ENCODE results near the gene MOB1B.
"Not testable (repeated sequence)": the region's sequence is repeated elsewhere in the genome, so short reads cannot be mapped to it uniquely, and the experiment has no call there.

Gene MOB1B

DNA sequence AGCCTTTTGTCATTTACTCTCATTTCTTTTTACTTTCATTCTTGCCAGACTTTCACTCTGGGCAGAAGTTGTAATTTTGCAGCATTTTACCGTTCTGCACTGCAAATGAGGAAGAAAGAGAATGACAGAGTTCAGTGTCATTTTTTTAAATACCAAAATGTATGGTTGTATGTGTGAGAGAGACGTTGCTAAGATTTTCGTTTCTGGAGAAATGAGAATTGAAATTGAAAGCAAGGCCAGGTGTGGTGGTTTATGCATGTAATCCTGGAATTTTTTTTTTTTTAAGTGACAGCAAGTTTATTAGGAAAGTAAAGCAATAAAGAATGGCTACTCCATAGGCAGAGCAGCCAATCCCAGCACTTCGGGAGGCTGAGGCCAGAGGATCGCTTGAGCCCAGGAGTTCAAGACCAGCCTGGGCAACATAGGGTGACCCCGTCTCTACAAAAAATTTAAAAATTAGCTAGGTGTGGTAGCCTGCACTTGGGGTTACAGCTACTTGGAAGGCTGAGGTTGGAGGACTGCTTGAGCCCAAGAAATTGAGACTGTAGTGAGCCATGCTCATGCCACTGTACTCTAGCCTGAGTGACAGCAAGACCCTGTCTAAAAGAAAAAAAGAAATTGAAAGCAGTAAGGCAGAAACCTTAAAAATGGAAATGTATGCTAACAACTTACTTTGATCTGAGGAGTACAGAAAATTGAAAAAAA, 104.2 kb downstream of the MOB1B start:
- TF ChIP-seq, protein P1, sequence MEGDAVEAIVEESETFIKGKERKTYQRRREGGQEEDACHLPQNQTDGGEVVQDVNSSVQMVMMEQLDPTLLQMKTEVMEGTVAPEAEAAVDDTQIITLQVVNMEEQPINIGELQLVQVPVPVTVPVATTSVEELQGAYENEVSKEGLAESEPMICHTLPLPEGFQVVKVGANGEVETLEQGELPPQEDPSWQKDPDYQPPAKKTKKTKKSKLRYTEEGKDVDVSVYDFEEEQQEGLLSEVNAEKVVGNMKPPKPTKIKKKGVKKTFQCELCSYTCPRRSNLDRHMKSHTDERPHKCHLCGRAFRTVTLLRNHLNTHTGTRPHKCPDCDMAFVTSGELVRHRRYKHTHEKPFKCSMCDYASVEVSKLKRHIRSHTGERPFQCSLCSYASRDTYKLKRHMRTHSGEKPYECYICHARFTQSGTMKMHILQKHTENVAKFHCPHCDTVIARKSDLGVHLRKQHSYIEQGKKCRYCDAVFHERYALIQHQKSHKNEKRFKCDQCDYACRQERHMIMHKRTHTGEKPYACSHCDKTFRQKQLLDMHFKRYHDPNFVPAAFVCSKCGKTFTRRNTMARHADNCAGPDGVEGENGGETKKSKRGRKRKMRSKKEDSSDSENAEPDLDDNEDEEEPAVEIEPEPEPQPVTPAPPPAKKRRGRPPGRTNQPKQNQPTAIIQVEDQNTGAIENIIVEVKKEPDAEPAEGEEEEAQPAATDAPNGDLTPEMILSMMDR (IDR thresholded peaks at IDR 0.05; ENCODE audit: insufficient read depth, low read length, missing control alignments), result no peak
- DNase-seq (ENCODE audit: low read depth, low spot score), result no peak
- POLR2A ChIA-PET, result no interaction called here
- CTCF ChIA-PET, result interaction anchor here (5.5 kb wide), 1 partner anchor 9 kb away, joined by 80 read pairs; the partner anchor contains the start of gene DCK
- H3K4me3 ChIP-seq (ENCODE audit: low read depth, low read length), result no peak overlapping the region

DNA sequence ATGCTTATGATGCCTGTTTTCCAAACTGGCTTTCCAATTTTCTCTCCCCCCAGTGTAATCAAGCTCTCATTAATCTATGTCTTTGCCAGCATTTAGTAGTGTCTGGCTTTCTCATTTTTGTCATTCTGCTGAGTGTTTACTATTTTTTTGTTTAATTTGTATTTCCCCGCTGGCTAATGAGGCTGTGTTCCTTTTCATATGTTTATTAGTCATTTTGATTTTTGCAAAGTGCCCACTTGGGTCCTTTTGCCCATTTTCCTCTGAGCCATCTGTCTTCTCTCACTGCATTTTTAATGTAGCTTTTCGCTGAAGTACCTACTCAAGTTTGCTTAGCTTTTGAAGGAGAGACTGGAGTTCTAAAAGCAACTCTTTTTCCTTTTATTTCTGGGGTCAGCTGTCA, 106.0 kb downstream of the MOB1B start:
- no peak for DNase-seq (ENCODE audit: low read depth, low spot score)
- no peak overlapping the region for H3K4me3 ChIP-seq (ENCODE audit: low read depth, low read length)
- CTCF ChIA-PET, result interaction anchor here (0.6 to 5.5 kb wide), 9 partner anchors 10 to 356 kb away, joined by 3 to 80 read pairs (median 14); partner anchors contain the start of genes DCK and MOB1B
- TF ChIP-seq, protein P1 (IDR thresholded peaks at IDR 0.05; ENCODE audit: insufficient read depth, low read length, missing control alignments), result no peak
- POLR2A ChIA-PET, result no interaction called here

DNA sequence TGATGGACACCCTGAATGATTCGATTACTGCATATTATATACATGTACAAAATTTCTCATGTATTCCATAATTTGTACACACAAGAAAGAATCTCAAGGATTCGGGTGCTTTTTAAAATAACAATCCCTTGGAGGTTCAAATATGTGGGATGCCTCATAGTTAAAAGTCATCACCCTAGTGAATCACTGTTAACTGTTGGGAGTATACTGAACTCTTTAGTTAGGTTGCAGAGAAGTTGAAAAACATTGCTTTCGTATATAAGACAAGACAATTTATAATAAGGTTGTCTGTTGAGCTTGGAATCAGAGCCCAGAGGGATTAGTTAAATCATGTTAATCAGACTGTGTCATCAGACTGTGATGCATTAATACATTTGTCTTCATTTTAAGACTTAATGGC, 106.9 kb downstream of the MOB1B start:
- H3K4me3 ChIP-seq (ENCODE audit: low read depth, low read length), result no peak overlapping the region
- POLR2A ChIA-PET, result interaction anchor here (0.6 kb wide), 1 partner anchor 304 kb away, joined by 3 read pairs; no protein-coding TSS in a partner anchor
- CTCF ChIA-PET, result interaction anchor here (0.9 to 5.5 kb wide), 13 partner anchors 10 to 357 kb away, joined by 3 to 80 read pairs (median 5); partner anchors contain the start of genes DCK and MOB1B
- no peak for DNase-seq (ENCODE audit: low read depth, low spot score)
- TF ChIP-seq, protein P1 (IDR thresholded peaks at IDR 0.05; ENCODE audit: insufficient read depth, low read length, missing control alignments), result no peak

DNA sequence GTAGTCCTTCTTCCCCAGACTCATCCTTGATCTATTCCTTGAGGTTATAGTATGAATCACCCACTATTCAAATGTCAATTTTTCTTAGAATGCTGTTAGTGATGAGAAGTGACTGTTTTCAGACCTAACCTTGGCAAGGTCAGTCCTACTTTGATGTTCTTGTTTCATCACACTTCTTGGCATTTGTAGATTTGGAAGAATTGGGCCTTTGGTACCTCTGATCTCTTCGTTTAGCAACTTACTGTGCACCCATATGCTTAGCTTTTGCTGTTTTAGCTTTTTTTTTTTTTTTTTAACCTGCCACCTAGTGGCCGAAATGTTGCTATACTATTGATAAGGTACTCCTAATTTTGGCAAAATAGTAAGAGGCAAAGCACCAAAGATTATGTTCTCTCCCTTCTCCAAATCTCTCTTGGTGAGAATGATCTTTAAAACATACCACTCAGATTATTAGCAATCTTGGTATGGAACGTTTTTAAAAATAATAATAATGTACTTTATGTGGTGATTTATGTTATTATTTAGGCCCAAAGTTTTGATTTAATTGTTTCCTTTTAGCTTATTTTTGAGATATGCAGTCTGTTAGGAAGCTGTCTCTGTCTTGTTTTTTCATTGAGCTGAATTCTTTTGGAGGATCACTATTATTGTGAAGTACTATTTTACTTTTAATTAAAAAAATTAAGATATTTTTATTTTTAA, 107.9 kb downstream of the MOB1B start:
- POLR2A ChIA-PET, result interaction anchor here (0.6 kb wide), 1 partner anchor 74 kb away, joined by 3 read pairs; no protein-coding TSS in a partner anchor
- TF ChIP-seq, protein P1 (IDR thresholded peaks at IDR 0.05; ENCODE audit: insufficient read depth, low read length, missing control alignments), result peak; percentile 26
- CTCF ChIA-PET, result interaction anchor here (0.7 to 5.5 kb wide), 24 partner anchors 9 to 404 kb away, joined by 3 to 80 read pairs (median 4); partner anchors contain the start of genes DCK and MOB1B
- no peak overlapping the region for H3K4me3 ChIP-seq (ENCODE audit: low read depth, low read length)
- DNase-seq (ENCODE audit: low read depth, low spot score), result no peak

DNA sequence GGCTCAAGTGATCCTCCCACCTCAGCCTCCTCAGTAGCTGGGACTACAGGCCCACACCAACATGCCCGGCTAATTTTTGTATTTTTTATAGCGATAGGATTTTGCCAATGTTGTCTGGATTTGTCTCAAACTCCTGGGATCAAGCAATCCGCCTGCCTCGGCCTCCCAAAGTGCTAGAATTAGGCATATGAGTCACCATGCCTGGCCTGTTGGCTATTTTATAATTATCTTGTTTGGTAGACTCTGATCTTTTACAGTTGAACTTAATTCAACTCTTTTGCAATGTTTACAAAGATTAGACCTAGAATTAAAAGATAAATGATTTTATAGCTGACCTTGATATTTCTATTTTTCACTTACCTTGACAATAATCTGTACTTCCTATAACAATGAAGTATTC, 109.3 kb downstream of the MOB1B start:
- ChIA-PET CTCF (interaction anchor here (1.0 to 5.5 kb wide), 4 partner anchors 12 to 359 kb away, joined by 3 to 80 read pairs (median 37); partner anchors contain the start of gene DCK), POLR2A (no interaction called here)
- TF ChIP-seq, protein P1 (IDR thresholded peaks at IDR 0.05; ENCODE audit: insufficient read depth, low read length, missing control alignments), result no peak
- DNase-seq (ENCODE audit: low read depth, low spot score), result no peak
- H3K4me3 ChIP-seq (ENCODE audit: low read depth, low read length), result no peak overlapping the region

DNA sequence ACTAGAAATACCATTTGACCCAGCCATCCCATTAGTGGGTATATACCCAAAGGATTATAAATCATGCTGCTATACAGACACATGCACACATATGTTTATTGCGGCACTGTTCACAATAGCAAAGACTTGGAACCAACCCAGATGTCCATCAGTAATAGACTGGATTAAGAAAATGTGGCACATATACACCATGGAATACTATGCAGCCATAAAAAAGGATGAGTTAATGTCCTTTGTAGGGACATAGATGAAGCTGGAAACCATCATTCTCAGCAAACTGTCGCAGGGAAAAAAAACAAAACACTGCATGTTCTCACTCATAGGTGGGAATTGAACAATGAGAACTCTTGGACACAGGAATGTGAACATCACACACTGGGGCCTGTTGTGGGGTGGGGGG, 115.2 kb downstream of the MOB1B start:
- H3K4me3 ChIP-seq (ENCODE audit: low read depth, low read length); POLR2A ChIA-PET; DNase-seq (ENCODE audit: low read depth, low spot score): not testable (repeated sequence)
- CTCF ChIA-PET, result interaction anchor here (2.3 kb wide), 1 partner anchor 8 kb away, joined by 16 read pairs; no protein-coding TSS in a partner anchor

All from AG04449 (cell line).